Trophoblast cell (in vitro differentiated cells and primary cell): ENCODE data around the gene TRDN.

ENCODE experiments used
- DNase-seq, 2 donors: peaks; one replicate each; pipeline ENCODE4 v3.0.0-alpha.2; 2016
- H2AFZ ChIP-seq: 2 replicates; pipeline ENCODE4 v1.6.1; 2013; ENCODE audit warnings: low read length, moderate library complexity, mild to moderate bottlenecking; ENCODE audit not compliant: insufficient read depth, poor library complexity
- H2AK5ac ChIP-seq: 2 replicates; pipeline ENCODE4 v1.6.1; 2013; ENCODE audit warnings: mild to moderate bottlenecking, low read length
- H2BK120ac ChIP-seq: 2 replicates; pipeline ENCODE4 v1.6.1; 2013; ENCODE audit warnings: low read length, mild to moderate bottlenecking, moderate library complexity; ENCODE audit not compliant: insufficient read depth, poor library complexity
- H2BK12ac ChIP-seq: 2 replicates; pipeline ENCODE4 v1.6.1; 2013; ENCODE audit warnings: mild to moderate bottlenecking, low read length, moderate library complexity
- H2BK5ac ChIP-seq: 2 replicates; pipeline ENCODE4 v1.6.1; 2013; ENCODE audit warnings: low read length, low read depth, moderate library complexity, mild to moderate bottlenecking; ENCODE audit not compliant: poor library complexity
- H3K14ac ChIP-seq: 2 replicates; pipeline ENCODE4 v1.6.1; 2013; ENCODE audit warnings: mild to moderate bottlenecking, low read length
- H3K18ac ChIP-seq: 2 replicates; pipeline ENCODE4 v1.6.1; 2013; ENCODE audit warnings: mild to moderate bottlenecking, low read length
- H3K23ac ChIP-seq: 2 replicates; pipeline ENCODE4 v1.6.1; 2013; ENCODE audit warnings: low read length
- H3K27ac ChIP-seq: 2 replicates; pipeline ENCODE4 v1.5.1; 2013; ENCODE audit warnings: low read depth, mild to moderate bottlenecking, inconsistent platforms, low read length, moderate library complexity
- H3K27me3 ChIP-seq: 2 replicates; pipeline ENCODE4 v1.6.1; 2013; ENCODE audit warnings: inconsistent platforms, mild to moderate bottlenecking, low read length, moderate library complexity; ENCODE audit not compliant: insufficient read depth
- H3K36me3 ChIP-seq, 2 experiments: 1 replicate in 1 of 2; 2 replicates in 1 of 2; pipeline ENCODE4 v1.6.1; 2013; ENCODE audit warnings: low read length in 2 of 2, mild to moderate bottlenecking in 2 of 2, moderate library complexity in 1 of 2; ENCODE audit not compliant: insufficient read depth in 2 of 2, control insufficient read depth in 1 of 2
- H3K4ac ChIP-seq: 2 replicates; pipeline ENCODE4 v1.6.1; 2013; ENCODE audit warnings: low read depth, mild to moderate bottlenecking, low read length, moderate library complexity
- H3K4me1 ChIP-seq, 2 experiments: 1 replicate in 1 of 2; 2 replicates in 1 of 2; pipeline ENCODE4 v1.6.1; 2013; ENCODE audit warnings: low read length in 2 of 2, mild to moderate bottlenecking in 2 of 2, moderate library complexity in 1 of 2; ENCODE audit not compliant: insufficient read depth in 2 of 2, control insufficient read depth in 1 of 2
- H3K4me2 ChIP-seq: 2 replicates; pipeline ENCODE4 v1.6.1; 2013; ENCODE audit warnings: inconsistent platforms, mild to moderate bottlenecking, low read length, moderate library complexity
- H3K4me3 ChIP-seq: 2 replicates; pipeline ENCODE4 v1.5.1; 2013; ENCODE audit warnings: mild to moderate bottlenecking, low read depth, low read length, inconsistent platforms
- H3K79me1 ChIP-seq: one replicate; pipeline ENCODE4 v1.6.1; 2013; ENCODE audit warnings: low read length
- H3K79me2 ChIP-seq: 2 replicates; pipeline ENCODE4 v1.6.1; 2013; ENCODE audit warnings: low read length, mild to moderate bottlenecking; ENCODE audit not compliant: control insufficient read depth, insufficient read depth, poor library complexity
- H3K9ac ChIP-seq: 2 replicates; pipeline ENCODE4 v1.6.1; 2013; ENCODE audit warnings: mild to moderate bottlenecking, low read length
- H3K9me3 ChIP-seq: 2 replicates; pipeline ENCODE4 v1.6.1; 2013; ENCODE audit warnings: low read depth, mild to moderate bottlenecking, control low read depth, inconsistent platforms, low read length; ENCODE audit not compliant: insufficient read depth
- H4K12ac ChIP-seq: 2 replicates; pipeline ENCODE4 v1.6.1; 2013; ENCODE audit warnings: low read depth, mild to moderate bottlenecking, low read length, moderate library complexity
- H4K8ac ChIP-seq: 2 replicates; pipeline ENCODE4 v1.6.1; 2013; ENCODE audit warnings: low read depth, mild to moderate bottlenecking, low read length, moderate library complexity
- H4K91ac ChIP-seq: one replicate; pipeline ENCODE4 v1.6.1; 2013; ENCODE audit warnings: low read depth, mild to moderate bottlenecking, low read length, moderate library complexity
- whole genome bisulfite sequencing: extraction: QIAGEN DNeasy Blood & Tissue Kit; methylation state at CpG from one replicate; pipeline ENCODE4 v1.1.7; 2013; ENCODE audit warnings: missing lambda C conversion rate; ENCODE audit not compliant: insufficient read length, insufficient coverage; ENCODE audit errors: extremely low coverage; 5-methylcytosine and 5-hydroxymethylcytosine counted together

The TRDN gene

GRCh38 chr6:123648723-123649122 lies 12.0 kb upstream of the TRDN start:
- H2AK5ac ChIP-seq: no peak overlapping the region
- H2BK5ac ChIP-seq: no peak overlapping the region
- H3K27me3 ChIP-seq: no peaks in the 10 kb centered on the region
- no peak overlapping the region for H3K4ac ChIP-seq
- no peaks in the 10 kb centered on the region for H3K36me3 ChIP-seq
- DNase-seq: no peak
- no peaks in the 10 kb centered on the region for H3K9me3 ChIP-seq
- no peak overlapping the region for H3K4me2 ChIP-seq
- no peaks in the 10 kb centered on the region for H3K4me1 ChIP-seq
- no peak overlapping the region for H2BK12ac ChIP-seq
- no peak overlapping the region for H3K18ac ChIP-seq
- H4K12ac ChIP-seq: no peak overlapping the region
- H3K23ac ChIP-seq: no peak overlapping the region
- no peaks in the 10 kb centered on the region for H3K79me1 ChIP-seq
- no peak overlapping the region for H2BK120ac ChIP-seq
- H3K79me2 ChIP-seq: no peaks in the 10 kb centered on the region
- H2AFZ ChIP-seq: no peak overlapping the region
- H3K9ac ChIP-seq: no peak overlapping the region
- H3K14ac ChIP-seq: no peak overlapping the region
- H3K27ac ChIP-seq: no peak overlapping the region
- no peak overlapping the region for H4K8ac ChIP-seq
- H3K4me3 ChIP-seq: no peak overlapping the region
- no peak overlapping the region for H4K91ac ChIP-seq

DNA sequence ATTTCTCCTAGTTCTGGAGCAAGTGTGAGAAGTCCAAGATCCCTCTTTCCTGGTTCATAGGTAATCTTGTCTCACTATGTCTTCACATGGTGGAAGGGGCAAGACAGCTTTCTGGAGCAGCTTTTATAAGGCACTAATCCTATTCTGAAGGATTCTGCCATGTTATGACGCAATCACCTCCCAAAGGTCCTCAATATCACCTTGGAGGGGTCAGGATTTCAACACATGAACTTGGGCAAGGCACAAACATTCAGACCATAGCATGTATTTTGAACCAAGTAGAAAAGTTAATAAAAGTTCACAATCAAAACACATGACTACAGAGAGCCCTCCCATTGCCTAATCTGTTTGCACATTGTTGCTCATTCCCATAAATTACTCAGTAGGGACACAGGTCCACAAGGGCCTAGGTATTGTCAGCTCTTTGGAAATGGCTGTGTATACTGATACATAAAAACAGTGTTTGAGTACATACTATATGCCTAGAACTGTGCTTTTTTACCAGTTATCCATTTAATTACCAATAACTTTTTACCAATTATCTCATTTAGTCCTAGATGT lies 11.3 kb upstream of the TRDN start:
- Histone ChIP-seq H3K9me3 (no peaks in the 10 kb centered on the region), H4K8ac (no peak overlapping the region), H3K79me1 (no peaks in the 10 kb centered on the region), H2BK120ac (no peak overlapping the region), H2BK12ac (no peak overlapping the region), H4K91ac (no peak overlapping the region), H3K9ac (no peak overlapping the region), H3K4me1 (no peaks in the 10 kb centered on the region), H2AK5ac (no peak overlapping the region), H3K27me3 (no peaks in the 10 kb centered on the region), H3K79me2 (no peaks in the 10 kb centered on the region), H3K4me2 (no peak overlapping the region), H3K18ac (no peak overlapping the region), H2BK5ac (no peak overlapping the region), H3K27ac (no peak overlapping the region), H2AFZ (no peak overlapping the region), H3K4ac (no peak overlapping the region), H3K4me3 (no peak overlapping the region), H3K23ac (no peak overlapping the region), H3K14ac (no peak overlapping the region), H4K12ac (no peak overlapping the region), H3K36me3 (no peaks in the 10 kb centered on the region)
- WGBS: no CpG with 5 or more reads among the region's 1 CpG
- no peak for DNase-seq

DNA sequence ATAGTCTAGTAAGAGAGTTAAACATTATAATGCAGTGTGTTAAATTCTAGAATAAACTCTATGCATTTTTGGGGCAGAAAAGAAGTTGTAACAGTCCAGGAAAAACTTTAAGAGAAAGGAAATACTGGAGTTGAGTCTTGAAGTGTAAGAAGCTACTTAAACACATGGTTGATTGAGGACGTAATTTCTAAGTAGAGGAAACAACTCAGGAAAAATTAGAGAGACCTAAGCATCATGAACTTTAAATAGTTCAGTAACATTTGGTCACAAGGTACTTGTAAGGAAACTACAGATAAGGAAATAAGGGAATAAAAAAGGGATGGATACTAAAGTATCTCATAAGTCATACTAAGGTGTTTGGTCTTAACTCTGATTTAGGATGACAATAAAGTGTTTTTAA lies 4.7 kb upstream of the TRDN start:
- Histone ChIP-seq H3K23ac (no peak overlapping the region), H3K4ac (no peak overlapping the region), H2BK12ac (no peak overlapping the region), H3K14ac (no peak overlapping the region), H3K4me3 (no peak overlapping the region), H3K79me2 (no peaks in the 10 kb centered on the region), H3K79me1 (no peaks in the 10 kb centered on the region), H2AFZ (no peak overlapping the region), H3K36me3 (no peaks in the 10 kb centered on the region), H4K12ac (no peak overlapping the region), H3K9ac (no peak overlapping the region), H3K18ac (no peak overlapping the region), H2AK5ac (no peak overlapping the region), H3K27me3 (no peaks in the 10 kb centered on the region), H4K8ac (no peak overlapping the region), H3K27ac (no peak overlapping the region), H2BK120ac (no peak overlapping the region), H3K4me1 (no peaks in the 10 kb centered on the region), H3K4me2 (no peak overlapping the region), H4K91ac (no peak overlapping the region), H3K9me3 (no peaks in the 10 kb centered on the region), H2BK5ac (no peak overlapping the region)
- no peak for DNase-seq
- no CpG with 5 or more reads among the region's 1 CpG for WGBS

GRCh38 chr6:123640567-123641187 lies 3.9 kb upstream of the TRDN start:
- no peak for DNase-seq
- Histone ChIP-seq H2BK12ac (no peak overlapping the region), H3K79me2 (no peaks in the 10 kb centered on the region), H3K4me3 (no peak overlapping the region), H3K9me3 (no peaks in the 10 kb centered on the region), H3K18ac (no peak overlapping the region), H3K4me2 (no peak overlapping the region), H4K91ac (no peak overlapping the region), H2AK5ac (no peak overlapping the region), H3K27me3 (no peaks in the 10 kb centered on the region), H2BK120ac (no peak overlapping the region), H3K4me1 (no peaks in the 10 kb centered on the region), H2AFZ (no peak overlapping the region), H3K14ac (no peak overlapping the region), H3K79me1 (no peaks in the 10 kb centered on the region), H4K12ac (no peak overlapping the region), H3K23ac (no peak overlapping the region), H4K8ac (no peak overlapping the region), H3K36me3 (no peaks in the 10 kb centered on the region), H3K9ac (no peak overlapping the region), H2BK5ac (no peak overlapping the region), H3K4ac (no peak overlapping the region), H3K27ac (no peak overlapping the region)
- WGBS: no CpG with 5 or more reads among the region's 6 CpGs
